Aortic smooth muscle cell (primary cell): ENCODE data around the gene PRRX2. TPM values are rescaled to one million over a fixed set of nuclear protein-coding genes. Genes with fewer than 3 reads are reported as not detected.

Source experiments
- total RNA-seq: library from RNA; depleted of rRNA; stranded (reverse); fragments of >200 nt; gene quantifications from 2 replicates; pipeline ENCODE4 v1.2.3, GENCODE V29; 2014

PRRX2 gene
- 29.0 and 32.8 TPM in 2 replicates for total RNA-seq

DNA sequence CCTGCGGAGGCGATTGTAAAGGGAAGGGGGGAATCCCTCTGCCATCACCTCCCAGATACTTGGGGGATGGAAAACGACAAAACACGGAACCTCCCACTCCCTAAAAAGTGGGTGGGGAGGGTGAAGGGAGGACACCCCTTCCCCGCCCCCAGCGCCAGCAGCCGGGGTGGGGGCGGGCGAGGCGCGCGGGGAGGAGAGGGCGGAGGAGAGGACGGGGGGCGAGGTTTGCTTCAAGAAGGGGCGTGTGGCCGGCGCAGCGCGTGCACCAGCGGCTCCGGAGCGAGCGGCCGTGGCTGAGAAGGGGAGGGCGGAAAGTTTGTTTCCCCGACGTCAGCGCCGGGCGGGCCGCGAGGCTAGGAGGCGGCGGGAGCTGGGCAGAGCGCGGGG lies at the start of gene PRRX2:
TSS of gene PRRX2 (plus strand) at position 259 of the 387 bp plus-strand sequence. CDS start 221 bp downstream, outside the sequence.

DNA sequence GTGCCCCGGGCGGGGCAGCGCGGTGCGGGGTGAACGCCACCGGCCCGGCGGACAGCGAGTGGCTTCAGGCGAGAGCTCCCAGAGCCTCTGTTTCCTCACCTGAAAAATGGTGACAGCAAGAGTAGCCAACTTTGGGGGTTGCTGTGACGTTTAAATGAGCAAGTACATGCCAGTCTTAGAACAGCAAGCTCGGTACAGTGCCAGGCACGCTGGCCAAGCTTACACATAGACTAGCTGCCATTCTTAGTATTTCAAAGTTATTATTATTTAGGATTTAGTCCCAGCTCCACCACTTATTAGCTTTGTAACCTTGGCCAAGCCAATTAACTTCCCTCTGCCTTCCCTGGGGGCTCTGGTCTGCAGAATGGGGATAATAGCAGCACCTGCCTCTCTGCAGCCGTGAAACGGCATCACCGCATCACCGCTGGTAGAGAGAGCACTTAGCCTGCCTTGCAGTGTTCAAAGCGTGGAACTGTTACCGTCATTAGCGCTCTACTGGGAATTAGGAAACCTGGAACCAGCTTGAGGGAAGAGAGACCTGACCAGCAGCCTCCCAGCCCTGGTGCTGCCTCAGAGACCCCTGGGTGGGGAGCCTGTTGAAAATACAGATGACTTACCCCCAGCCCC lies 44.7 kb upstream of the PRRX2 start, which contains the start of gene C9orf50:
TSS of gene C9orf50 (minus strand) at position 433 of the 627 bp plus-strand sequence. CDS start 527 bp downstream, outside the sequence.

DNA sequence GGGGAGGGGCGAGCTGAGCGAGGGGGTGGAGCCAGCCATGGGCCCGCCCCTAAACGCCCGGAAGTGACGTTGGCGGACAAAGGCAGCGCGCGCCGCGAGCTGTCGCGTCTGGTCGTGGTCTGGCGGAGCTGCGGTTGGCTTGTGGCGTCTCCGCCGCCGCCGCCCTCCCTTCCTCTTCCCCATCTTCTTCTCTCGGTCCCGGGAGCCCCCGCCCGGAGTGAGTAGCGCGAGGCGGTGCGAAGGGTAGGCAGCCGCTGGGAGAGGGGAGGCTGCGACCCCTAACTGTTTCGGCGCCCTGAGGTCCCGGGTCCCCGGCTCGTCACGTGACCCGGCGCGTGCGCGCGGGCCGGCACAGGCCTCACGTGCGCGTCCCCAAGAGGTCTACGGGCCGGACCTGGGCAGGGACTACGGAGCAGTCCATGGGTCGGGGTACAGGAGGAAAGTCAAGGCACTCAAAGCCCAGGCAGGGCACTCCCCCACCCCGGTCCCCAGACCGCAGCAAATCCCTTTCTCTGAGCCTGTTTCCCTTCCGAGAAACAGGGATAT lies 39.3 kb upstream of the PRRX2 start, which contains the start of gene NTMT1:
TSS of gene NTMT1 (plus strand) at position 85 of the 546 bp plus-strand sequence. CDS start 6,541 bp downstream, outside the sequence.

DNA sequence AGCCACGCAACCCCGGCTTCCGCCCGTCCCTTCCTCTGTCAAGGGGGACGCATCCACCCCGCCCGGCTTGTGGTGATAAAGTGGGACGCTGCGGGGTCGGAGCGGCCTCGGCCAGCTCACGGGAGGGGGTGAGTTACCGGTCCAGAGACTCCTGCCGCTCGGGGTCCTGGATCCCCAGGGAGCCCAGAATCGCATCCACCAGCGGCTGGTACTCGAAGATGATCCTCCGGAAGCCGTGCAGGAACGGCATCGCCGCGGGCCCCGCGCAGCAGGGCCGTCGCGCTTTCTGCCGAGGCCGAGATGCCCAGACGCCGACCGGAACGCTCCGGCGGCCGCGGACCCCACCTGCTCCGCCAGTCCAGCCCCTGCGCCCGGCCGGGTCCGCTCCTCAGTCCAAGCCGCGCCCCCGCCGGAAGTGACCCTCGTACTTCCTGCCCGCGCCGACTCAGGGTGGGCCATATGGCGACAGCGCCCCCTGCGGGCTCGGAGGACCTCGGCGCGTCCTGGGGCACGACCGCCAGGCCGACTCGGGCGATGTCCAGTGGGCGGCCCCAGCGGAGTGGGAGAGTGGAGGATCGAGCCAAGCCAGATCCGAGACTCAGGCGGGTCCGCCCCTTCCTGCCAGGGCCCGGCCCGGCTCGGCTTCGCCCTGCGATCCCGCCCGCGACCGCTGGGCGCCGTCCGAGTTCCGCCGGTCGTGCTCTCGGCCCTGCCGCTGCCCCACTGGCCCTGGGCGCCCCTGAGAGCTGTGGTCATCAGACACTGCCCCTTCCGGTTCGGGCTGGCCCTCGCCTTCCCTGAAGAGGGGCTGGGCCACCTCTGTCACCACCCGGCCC lies 23.5 kb upstream of the PRRX2 start, which contains the start of gene ASB6:
TSS of gene ASB6 (minus strand) at position 402 of the 836 bp plus-strand sequence. CDS start at position 250, 152 bp downstream.

DNA sequence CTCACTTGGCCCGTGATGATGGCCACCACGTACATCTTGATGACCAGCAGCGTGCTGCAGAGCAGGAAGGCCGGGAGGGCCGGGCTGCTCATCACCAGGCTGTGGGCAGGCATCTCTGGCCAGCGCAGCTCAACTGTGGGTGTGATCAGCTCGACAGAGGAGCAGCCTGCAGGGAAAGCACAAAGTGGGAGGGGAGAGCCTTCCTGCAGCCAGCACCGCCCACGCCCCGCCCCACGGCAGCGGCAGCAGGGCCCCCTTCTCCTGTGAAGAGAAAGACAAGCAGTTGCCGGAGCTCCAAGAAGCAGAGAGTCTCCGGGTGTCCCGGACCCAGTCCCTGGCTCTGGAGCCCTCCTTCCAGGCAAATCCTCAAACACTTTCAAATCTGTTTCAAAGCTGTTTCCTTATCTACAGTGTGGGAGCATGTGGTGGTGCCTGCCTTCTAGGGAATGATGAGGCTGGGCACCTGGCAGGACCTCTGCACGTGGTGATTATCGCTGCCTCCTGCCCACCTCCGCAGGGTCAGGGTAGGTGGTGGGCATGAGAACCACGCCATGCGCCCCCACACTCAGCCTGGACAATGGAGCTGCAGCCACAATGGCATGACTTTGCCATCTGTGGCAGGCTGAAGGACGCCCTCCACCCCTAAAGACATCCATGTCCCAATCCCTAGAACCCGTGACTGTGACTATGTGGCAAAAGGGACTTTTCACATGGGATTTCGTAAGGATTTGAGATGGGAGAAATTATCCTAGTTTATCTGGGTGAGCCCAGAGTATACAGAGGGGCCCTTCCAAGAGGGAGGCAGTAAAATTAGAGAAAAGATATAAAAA lies 87.7 kb downstream of the PRRX2 start, which contains the start of gene PTGES:
TSS of gene PTGES (minus strand) at position 143 of the 830 bp plus-strand sequence. CDS start at position 113, 30 bp downstream.

Other genes starting within 250 kb of the PRRX2 start
- gene C9orf50, start 44.5 kb upstream of the PRRX2 start, total RNA-seq: 0.13 and 0.19 TPM in 2 replicates
- gene NTMT1, start 39.5 kb upstream of the PRRX2 start, total RNA-seq: 41.0 and 62.9 TPM in 2 replicates
- 13.0 and 18.0 TPM in 2 replicates for gene ASB6, start 23.5 kb upstream of the PRRX2 start, total RNA-seq
- 1.9 and 4.4 TPM in 2 replicates for gene PTGES, start 87.4 kb downstream of the PRRX2 start, total RNA-seq
- 21.8 and 28.7 TPM in 2 replicates for gene TOR1B, start 137.5 kb downstream of the PRRX2 start, total RNA-seq
- gene TOR1A, start 158.5 kb downstream of the PRRX2 start, total RNA-seq: 24.9 and 27.1 TPM in 2 replicates
- gene C9orf78, start 169.6 kb downstream of the PRRX2 start, total RNA-seq: 51.7 and 94.2 TPM in 2 replicates
- gene USP20, start 169.8 kb downstream of the PRRX2 start, total RNA-seq: 8.7 and 9.0 TPM in 2 replicates